ENCODE measurements around the gene MEIKIN.

- TF ChIP-seq POLR2AphosphoS5 (IDR thresholded peaks at IDR 0.05; ENCODE audit: low read depth, low read length) = no peak
- no peak for TF ChIP-seq CTCF (IDR thresholded peaks at IDR 0.05)
- no peak for TF ChIP-seq REST (IDR thresholded peaks at IDR 0.05; ENCODE audit: insufficient read depth in 1 of 2, low read depth in 2 of 2, low read length in 1 of 2)
Measured at GRCh38 chr5:131959136-131959535, 13.7 kb upstream of the MEIKIN start.

Measured in Panc1 (cell line).